ENCODE measurements around the gene HIVEP3. TPM values are rescaled to one million over a fixed set of nuclear protein-coding genes. Genes with fewer than 3 reads are reported as not detected.

The HIVEP3 gene
- total RNA-seq, 1 experiment from 2014 or later, result 0.32 TPM

GRCh38 chr1:41611068-41611931 is 307.4 kb downstream of the HIVEP3 start:
- in situ Hi-C loops (cut with HindIII; ENCODE audit: low pct_unique_long_range_greater_than_20kb, low sequenced_read_pairs), result no loop called here
- DNase-seq (ENCODE audit: low read depth, low spot score), result no peak

- in situ Hi-C loops (cut with HindIII; ENCODE audit: low pct_unique_long_range_greater_than_20kb, low sequenced_read_pairs), result no loop called here
- no peak for DNase-seq (ENCODE audit: low read depth, low spot score)
Observed at GRCh38 chr1:41610361-41610760, 308.4 kb downstream of the HIVEP3 start.

GRCh38 chr1:41609166-41609883 is 309.4 kb downstream of the HIVEP3 start:
- in situ Hi-C loops (cut with HindIII; ENCODE audit: low pct_unique_long_range_greater_than_20kb, low sequenced_read_pairs), result no loop called here
- DNase-seq (ENCODE audit: low read depth, low spot score), result no peak

GRCh38 chr1:41608211-41608610 is 310.5 kb downstream of the HIVEP3 start:
- DNase-seq (ENCODE audit: low read depth, low spot score), result no peak
- in situ Hi-C loops (cut with HindIII; ENCODE audit: low pct_unique_long_range_greater_than_20kb, low sequenced_read_pairs), result no loop called here

- DNase-seq (ENCODE audit: low read depth, low spot score), result no peak
- in situ Hi-C loops (cut with HindIII; ENCODE audit: low pct_unique_long_range_greater_than_20kb, low sequenced_read_pairs), result no loop called here
Observed at GRCh38 chr1:41607808-41608207, 310.9 kb downstream of the HIVEP3 start.

GRCh38 chr1:41599912-41600311 is 318.8 kb downstream of the HIVEP3 start:
- in situ Hi-C loops (cut with HindIII; ENCODE audit: low pct_unique_long_range_greater_than_20kb, low sequenced_read_pairs), result no loop called here
- DNase-seq (ENCODE audit: low read depth, low spot score), result peak; percentile 43

GRCh38 chr1:41598325-41598724 is 320.4 kb downstream of the HIVEP3 start:
- in situ Hi-C loops (cut with HindIII; ENCODE audit: low pct_unique_long_range_greater_than_20kb, low sequenced_read_pairs), result no loop called here

GRCh38 chr1:41592451-41593125 is 326.1 kb downstream of the HIVEP3 start:
- no peak for DNase-seq (ENCODE audit: low read depth, low spot score)
- in situ Hi-C loops (cut with HindIII; ENCODE audit: low pct_unique_long_range_greater_than_20kb, low sequenced_read_pairs), result no loop called here

More at GRCh38 chr1:41598325-41598724, 320.4 kb downstream of the HIVEP3 start:
- DNase-seq (ENCODE audit: low read depth, low spot score), result no peak

- DNase-seq (ENCODE audit: low read depth, low spot score), result no peak
- in situ Hi-C loops (cut with HindIII; ENCODE audit: low pct_unique_long_range_greater_than_20kb, low sequenced_read_pairs), result no loop called here
Observed at GRCh38 chr1:41591891-41592290, 326.8 kb downstream of the HIVEP3 start.

GRCh38 chr1:41590331-41590730 is 328.4 kb downstream of the HIVEP3 start:
- DNase-seq (ENCODE audit: low read depth, low spot score), result no peak
- in situ Hi-C loops (cut with HindIII; ENCODE audit: low pct_unique_long_range_greater_than_20kb, low sequenced_read_pairs), result no loop called here

- in situ Hi-C loops (cut with HindIII; ENCODE audit: low pct_unique_long_range_greater_than_20kb, low sequenced_read_pairs), result no loop called here
Observed at GRCh38 chr1:41589395-41589794, 329.3 kb downstream of the HIVEP3 start.

GRCh38 chr1:41588334-41588875 is 330.3 kb downstream of the HIVEP3 start:
- in situ Hi-C loops (cut with HindIII; ENCODE audit: low pct_unique_long_range_greater_than_20kb, low sequenced_read_pairs), result no loop called here
- DNase-seq (ENCODE audit: low read depth, low spot score), result no peak

More at GRCh38 chr1:41589395-41589794, 329.3 kb downstream of the HIVEP3 start:
- DNase-seq (ENCODE audit: low read depth, low spot score), result no peak

- DNase-seq (ENCODE audit: low read depth, low spot score), result no peak
- in situ Hi-C loops (cut with HindIII; ENCODE audit: low pct_unique_long_range_greater_than_20kb, low sequenced_read_pairs), result no loop called here
Observed at GRCh38 chr1:41587791-41588190, 330.9 kb downstream of the HIVEP3 start.

- no peak for DNase-seq (ENCODE audit: low read depth, low spot score)
- in situ Hi-C loops (cut with HindIII; ENCODE audit: low pct_unique_long_range_greater_than_20kb, low sequenced_read_pairs), result no loop called here
Observed at GRCh38 chr1:41586230-41586629, 332.5 kb downstream of the HIVEP3 start.

- no peak for DNase-seq (ENCODE audit: low read depth, low spot score)
- in situ Hi-C loops (cut with HindIII; ENCODE audit: low pct_unique_long_range_greater_than_20kb, low sequenced_read_pairs), result no loop called here
Observed at GRCh38 chr1:41583658-41584547, 334.8 kb downstream of the HIVEP3 start.

- no peak for DNase-seq (ENCODE audit: low read depth, low spot score)
- in situ Hi-C loops (cut with HindIII; ENCODE audit: low pct_unique_long_range_greater_than_20kb, low sequenced_read_pairs), result no loop called here
Observed at GRCh38 chr1:41582851-41583657, 335.7 kb downstream of the HIVEP3 start.
